GM12891 (cell line): ENCODE measurements around the gene SLC9C2.

Source experiments
- PAX5 ChIP-seq: IDR thresholded peaks from 2 replicates; pipeline ENCODE4 v1.6.1; 2011; ENCODE audit warnings: low read length, moderate library complexity, mild to moderate bottlenecking; ENCODE audit not compliant: insufficient read depth, severe bottlenecking
- POLR2A ChIP-seq: IDR thresholded peaks from 2 replicates; pipeline ENCODE4 v1.6.1; 2011; ENCODE audit warnings: low read depth, low read length, control low read depth
- POLR2AphosphoS5 ChIP-seq: IDR thresholded peaks from 2 replicates; pipeline ENCODE4 v1.6.1; 2011; ENCODE audit warnings: low read depth, low read length, control low read depth
- TAF1 ChIP-seq: IDR thresholded peaks from 2 replicates; pipeline ENCODE4 v1.6.1; 2011; ENCODE audit warnings: low read depth, low read length, control low read depth

- no peak for TF ChIP-seq POLR2A
- TF ChIP-seq POLR2AphosphoS5, result no peak
- no peak for TF ChIP-seq TAF1
- TF ChIP-seq PAX5, result no peak
Measured at GRCh38 chr1:173467426-173467825, 135.4 kb downstream of the SLC9C2 start.
